Left lobe of liver (tissue), 2 donors: ENCODE measurements around the gene PCDH15. TPM values are rescaled to one million over a fixed set of nuclear protein-coding genes. Genes with fewer than 3 reads are reported as not detected.
A peak's percentile ranks its signal among the peaks of the same experiment; 100 is the strongest.

ENCODE experiments used
- ATAC-seq: fragments of 200-7000 bp; cut with Tn5 transposase; one replicate; pipeline ENCODE4 v1.9.1; 2020; ENCODE audit warnings: mild to moderate bottlenecking, moderate library complexity
- DNase-seq: peaks from one replicate; pipeline ENCODE4 v3.0.0-alpha.2; 2020; ENCODE audit warnings: low spot score
- total RNA-seq: library from RNA; stranded (reverse); gene quantifications from one replicate; pipeline ENCODE4 v1.2.1, GENCODE V29; 2021
- donor health status: DM: no; HTN: no; CAD: no; lungs with moderate emphysema.
- donor health status: DM: no; HTN: yes; CAD: no.

The PCDH15 gene
- total RNA-seq, 1 donor from 2014 or later = not detected

DNA sequence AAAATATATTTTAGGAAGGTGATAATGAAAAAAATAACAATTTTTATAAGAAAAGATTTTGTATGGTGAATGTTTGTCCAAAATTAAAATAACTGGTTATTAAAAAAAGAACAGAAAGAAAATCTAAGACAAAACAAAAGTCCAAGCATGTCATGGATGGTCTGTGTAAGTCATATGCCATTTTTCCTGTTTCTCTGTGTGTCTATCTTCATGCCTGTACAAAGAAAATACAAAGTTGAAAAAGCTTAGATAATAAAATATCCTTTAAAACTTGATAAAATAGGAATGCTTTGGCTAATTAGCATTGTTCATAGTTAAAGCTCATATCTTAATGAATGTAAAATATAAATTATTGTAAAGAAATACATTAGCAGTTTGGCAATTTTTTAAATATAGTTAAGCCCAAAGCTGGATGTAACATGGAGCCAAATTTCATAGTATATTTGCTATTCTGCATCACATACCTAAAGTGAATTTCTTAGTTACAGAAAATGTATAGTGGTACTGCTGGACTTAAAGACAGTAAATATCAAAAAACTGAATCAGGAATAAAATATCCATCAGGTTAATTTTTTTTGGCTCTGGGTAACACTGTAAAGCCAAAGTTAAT lies 661.1 kb downstream of the PCDH15 start:
- ATAC-seq (no peak), DNase-seq (no peak)

DNA sequence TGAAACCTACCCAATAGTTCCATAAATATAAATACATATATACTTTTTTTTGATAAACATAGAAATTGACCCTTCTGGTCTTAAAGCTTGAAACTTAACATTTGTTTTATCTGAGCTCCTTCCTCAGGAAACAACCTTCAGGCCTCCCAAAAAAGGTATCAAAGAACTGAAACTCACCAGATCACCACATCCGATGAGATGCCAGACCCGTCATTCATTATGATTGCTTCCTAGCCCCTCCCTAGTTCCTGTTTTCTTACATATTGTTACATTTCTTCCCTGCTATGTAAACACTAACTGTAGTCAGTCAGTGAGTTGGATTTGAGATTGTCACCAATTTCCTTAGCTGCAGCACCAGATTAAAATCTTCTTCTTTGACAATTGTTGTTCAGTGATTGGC lies 663.6 kb downstream of the PCDH15 start:
- no peak for ATAC-seq
- no peak for DNase-seq

DNA sequence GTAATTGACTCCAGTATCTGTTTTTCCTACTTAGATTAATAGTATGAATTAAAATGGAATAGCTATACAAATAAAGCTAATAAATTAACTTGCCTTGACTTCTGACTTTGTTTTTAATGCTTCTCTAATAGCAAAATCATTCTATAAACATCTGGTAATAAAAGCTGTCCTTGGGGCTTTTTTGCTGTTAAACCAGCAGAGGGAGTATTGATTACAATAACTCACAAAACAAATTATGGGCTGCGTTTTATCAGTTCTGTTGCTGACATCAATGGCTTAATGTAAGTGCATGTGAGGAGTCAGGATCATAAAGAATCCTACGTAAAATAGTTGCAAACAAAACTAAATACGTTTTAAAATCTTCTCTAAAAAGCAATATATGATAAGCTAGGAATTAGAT lies 667.8 kb downstream of the PCDH15 start:
- DNase-seq (no peak), ATAC-seq (no peak)

DNA sequence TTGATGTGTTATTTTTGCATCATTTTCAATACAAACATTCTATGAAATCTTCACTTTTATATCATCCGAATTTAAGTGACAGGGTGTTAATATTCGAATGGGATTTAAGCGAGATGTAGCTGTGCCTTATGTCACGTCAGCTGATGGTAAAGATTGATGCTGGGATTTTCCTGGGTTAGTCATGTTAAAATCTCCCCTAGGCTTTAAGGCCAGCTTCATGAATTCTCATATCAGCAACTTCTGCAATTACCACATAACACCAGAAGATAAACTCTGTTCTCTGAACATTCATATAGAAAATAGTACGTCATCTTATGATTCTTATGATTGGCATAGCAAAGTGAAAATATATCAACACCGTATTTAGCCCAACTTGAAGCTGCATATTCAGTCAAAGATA lies 669.2 kb downstream of the PCDH15 start:
- no peak for DNase-seq
- ATAC-seq = no peak

DNA sequence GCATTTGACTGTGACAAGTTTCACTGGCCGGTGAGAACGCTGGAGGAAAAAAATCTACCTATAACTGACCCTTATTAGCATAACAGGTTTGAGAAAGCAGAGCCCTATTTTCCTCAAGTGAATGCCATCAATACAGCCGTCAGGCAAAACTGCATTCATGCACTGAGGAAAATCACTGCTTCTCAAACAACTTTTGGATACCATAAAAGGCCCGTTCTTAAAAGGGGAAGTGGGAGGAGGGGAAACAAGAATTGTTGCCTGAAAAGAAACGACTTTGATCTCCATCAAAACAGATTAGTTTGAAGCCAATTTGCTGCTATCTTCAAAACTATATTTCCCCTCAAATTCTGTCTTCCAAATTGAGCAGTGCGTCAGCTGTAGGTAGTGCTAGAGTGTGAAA lies 670.6 kb downstream of the PCDH15 start:
- ATAC-seq = no peak
- DNase-seq = no peak

DNA sequence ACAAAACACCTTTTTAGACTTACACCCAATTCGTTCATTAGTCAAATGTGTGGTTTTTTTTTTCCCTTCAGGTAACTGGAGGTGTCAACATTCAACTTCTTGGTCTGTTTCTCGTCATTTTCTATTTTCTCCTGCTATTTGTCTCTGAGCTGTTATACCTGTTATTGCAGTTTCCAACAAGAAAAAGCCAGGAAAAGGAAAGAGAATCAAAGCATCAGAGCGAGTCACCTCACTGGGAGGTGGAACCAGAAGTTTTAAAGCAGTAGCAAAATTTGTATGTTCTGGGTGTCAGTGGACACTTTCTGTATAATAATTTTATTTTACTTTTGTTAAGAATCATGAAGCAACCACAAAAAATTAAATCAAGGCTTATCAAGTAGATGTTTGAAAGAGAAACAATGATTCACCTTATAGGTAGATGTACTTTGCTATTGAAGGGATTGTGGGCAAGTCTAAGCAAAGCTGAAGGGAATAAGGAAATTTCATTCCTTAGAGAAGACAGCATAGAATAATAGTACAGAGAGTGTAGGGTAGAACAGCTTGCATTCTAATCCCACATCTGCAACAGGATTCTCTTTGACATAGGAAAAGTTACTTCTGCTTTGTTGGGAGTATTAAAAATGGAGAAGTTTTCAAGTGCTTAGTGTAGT lies 675.8 kb downstream of the PCDH15 start:
- DNase-seq (no peak), ATAC-seq (no peak)

DNA sequence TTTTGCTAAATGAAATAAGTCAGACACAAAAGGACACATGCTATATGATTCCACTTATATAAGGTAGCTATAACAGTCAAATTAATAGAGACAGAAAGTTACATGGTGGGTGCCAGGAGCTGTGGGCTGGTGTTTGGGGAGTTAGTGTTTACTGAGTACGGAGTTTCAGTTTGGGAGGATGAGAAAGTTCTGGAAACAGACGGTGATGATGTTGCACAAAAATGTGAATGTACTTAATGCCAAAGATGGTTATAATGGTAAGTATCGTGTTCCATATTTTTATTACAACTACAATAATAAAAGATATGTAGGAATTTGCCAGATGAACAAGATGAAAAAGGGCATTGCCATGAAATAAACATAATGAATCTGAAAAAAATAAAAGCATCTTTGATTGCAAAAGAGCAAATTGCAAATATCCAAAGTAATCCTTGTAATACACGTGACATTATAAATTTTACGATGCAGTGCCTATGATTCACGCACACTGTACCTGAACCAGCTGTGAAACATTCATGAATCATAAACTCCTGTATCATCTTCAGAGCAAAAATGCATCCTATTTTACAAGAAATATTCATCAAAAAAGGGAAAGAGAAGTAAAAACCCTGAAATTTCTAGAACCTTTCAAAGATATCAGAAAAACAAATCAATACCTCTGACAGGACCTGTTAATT lies 676.7 kb downstream of the PCDH15 start:
- no peak for DNase-seq
- ATAC-seq = no peak

DNA sequence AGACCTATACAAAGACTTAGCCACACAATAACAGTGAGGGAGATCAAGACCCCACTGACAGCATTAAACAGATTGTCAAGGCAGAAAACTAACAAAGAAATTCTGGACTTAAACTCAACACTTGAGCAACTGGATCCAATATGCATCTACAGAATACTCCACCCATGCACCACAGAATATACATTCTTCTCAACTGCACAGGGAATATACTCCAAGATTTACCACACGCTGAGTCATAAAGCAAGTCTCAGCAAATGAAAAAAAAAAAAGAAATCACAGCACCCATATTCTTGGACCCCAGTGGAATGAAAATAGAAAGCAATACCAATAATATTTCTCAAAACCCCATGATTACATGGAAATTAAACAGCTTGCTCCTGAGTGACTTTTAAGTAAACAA lies 680.2 kb downstream of the PCDH15 start:
- DNase-seq = no peak
- no peak for ATAC-seq

DNA sequence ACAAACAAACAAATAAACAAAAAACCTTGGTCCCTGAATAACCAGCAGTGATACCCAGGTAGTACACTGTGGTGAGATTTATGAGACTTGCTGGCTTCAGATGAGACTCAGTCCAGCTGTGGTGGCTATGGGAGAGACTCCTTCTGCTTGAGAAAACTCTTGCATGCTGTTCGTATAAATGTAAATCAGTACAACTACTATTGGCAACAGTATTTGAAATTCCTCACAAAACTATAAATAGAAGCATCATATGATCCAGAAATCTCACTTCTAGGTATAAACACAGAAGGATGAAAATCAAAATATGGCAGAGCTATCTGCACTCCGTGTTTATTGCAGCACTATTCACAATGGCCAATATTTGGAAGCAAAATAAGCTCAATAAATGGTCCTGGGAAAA lies 692.1 kb downstream of the PCDH15 start:
- no peak for ATAC-seq

DNA sequence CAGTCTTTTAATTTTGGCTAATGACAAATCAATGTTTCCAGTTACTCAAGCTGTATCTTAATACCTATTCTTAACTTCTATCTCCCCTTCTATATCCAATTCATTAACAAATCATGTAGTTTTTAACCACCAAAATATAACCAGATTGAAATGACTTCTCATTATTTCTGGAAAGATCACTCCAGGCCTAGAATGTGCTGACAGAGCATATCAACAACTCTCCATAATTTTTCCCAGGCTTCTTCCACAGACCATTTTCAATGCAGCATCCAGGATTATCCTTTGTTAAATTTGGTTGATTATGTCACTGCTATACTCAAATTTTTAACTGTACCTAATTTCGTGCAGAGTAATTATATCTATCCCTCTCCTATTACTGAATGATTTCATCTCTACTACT lies 704.1 kb downstream of the PCDH15 start:
- ATAC-seq = no peak
- no peak for DNase-seq

More for the DNA sequence above, 692.1 kb downstream of the PCDH15 start:
- no peak for DNase-seq

DNA sequence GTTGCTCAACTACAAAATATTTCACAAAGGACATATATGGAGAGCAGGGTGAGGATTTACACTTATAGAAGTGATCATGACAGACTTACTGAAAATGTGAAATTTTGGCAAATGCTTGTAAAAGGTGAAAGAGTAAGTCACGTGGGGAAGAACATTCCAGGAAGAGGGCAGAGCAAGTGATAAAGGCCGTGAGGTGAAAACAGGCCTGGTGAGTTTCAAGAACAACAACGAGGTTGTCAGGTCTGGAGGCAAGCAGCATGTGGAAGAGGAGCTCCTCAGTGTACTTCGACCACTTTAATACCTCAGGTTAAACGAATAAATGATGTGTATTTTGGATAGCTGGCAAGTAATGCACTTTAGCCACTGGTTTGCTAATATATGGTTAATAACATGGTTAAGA lies 706.7 kb downstream of the PCDH15 start:
- DNase-seq (no peak), ATAC-seq (no peak)

DNA sequence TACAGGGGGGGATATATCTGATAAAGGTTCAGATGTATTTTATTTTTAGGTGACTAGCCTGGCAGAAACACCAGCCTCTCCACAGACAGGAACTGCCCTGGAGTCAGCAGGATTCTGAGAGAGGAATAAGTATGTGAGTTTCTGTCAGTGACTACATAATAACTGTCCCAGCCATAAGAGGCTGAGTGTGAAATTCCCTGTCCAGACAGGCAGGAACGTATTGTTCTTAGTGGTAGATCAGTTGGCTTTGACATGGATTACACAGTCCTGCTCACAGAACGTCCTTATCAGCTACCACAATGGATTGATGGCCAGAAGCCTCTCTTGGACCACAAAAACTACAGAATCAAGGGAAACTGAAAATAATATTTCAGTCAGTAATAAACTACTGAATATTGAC lies 709.8 kb downstream of the PCDH15 start:
- ATAC-seq = no peak

DNA sequence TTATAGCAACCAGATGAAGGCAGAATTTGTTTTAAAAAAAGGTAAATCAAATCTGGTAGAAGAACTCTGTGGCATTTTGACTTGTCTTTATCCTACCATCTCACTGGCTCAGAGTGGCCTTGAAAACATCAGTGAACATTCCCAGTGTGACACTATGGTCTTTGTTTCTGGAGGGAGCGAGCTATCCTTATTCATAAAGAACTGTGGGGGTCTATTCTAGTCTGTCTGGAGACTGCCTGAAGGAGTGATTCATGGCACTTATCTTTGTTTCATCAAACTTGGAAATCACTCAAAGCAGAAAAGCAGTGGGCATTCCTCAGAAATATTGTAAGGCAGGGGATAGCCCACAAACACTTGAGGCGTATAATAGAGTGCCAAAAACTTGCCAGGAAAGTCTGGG lies 719.1 kb downstream of the PCDH15 start:
- ATAC-seq (no peak), DNase-seq (no peak)

More for the DNA sequence above, 709.8 kb downstream of the PCDH15 start:
- no peak for DNase-seq

DNA sequence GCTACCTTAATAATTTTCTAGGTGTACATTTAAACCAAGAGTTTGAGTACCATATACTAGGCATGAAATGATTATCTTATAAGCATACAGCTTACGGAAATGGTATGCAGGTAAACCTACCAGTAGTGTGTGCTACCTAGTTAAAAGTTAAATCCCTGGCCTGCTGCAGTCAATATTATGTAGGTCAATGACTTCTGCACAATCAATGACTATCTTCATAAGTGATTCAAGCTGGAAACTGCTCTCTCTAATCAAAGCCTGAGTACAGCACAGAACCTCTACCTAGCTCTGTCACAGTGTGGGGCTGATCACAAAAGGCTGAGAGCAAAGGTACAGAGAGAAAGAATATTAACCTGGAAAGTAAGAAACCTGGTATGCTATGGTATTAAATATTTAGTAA lies 733.7 kb downstream of the PCDH15 start:
- no peak for DNase-seq
- ATAC-seq = peak; percentile 86

DNA sequence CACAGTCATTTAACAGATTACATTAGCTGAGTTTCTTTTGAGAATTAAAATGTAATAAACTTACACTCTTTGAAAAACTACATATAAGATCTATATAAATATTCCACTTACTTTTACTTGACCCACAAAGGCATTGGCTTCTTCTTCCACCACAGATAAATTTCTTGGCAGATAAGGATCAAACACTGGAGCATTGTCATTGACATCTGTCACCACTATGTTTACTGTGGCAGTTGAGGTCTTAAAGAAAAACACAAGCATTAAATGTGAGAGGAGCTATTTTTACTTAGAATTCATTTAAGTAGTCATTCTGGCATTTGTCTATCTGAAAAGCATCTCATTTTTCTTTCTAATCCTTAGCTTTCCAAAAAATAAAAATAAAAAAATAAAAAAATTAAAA lies 734.4 kb downstream of the PCDH15 start:
- ATAC-seq (no peak), DNase-seq (no peak)

DNA sequence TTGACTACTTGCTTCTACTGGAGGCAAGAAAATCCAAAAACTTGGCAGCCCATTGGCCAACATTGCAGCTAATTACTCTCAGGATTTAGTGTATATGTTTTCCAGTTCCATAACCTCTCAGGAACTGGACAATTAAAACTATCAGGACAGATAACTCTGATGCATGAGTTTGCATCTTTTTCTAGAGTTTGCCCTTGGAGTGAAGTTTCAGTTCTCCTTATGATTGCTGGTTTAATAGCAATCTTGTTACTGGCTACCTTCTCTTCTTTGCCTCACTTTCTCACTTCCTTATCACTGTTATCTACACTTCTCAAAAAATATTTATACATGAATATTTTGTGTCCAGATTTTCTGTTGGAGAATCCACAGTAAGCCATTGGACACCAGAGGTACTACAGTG lies 735.9 kb downstream of the PCDH15 start:
- ATAC-seq = no peak

DNA sequence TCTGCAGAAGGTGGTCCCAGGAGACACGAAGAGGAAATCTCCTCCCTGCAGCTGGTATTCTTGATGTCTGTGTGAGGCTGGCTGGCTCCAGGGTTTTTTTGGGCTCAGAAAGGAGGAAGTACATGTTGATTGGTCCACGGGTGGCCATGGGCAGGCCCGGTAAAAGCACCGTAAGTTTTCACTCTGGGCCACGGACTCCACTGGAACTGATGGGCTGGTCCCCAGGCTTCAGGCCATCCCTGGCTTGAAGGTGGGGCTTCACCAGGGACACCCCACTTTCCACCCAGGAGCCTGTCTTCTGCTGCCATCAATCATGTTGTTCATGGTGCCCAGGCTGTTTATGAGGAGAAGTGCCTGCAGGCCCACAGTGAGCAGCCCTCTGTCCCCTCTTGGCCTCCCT lies 736.8 kb downstream of the PCDH15 start:
- no peak for ATAC-seq
- DNase-seq = no peak

More for the DNA sequence above, 735.9 kb downstream of the PCDH15 start:
- no peak for DNase-seq

DNA sequence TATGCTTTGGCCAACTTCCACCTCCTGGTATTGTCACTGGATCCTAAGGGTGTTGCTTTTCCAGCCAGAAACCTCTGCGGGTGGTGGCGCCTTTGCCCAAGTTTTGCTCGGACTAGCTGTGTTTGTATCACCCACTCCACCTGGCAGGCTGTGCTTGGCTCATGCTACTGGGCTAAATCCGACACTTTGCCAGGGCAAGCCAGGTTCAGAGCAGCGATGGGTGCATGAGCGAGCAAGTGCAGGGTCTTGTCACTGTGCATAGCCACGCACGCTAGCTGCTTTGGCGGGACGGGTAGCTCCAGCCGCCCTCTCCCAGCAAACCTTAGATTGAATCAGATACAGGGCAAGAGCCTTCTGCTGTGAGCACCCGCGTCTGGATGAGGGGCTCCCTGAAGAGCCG lies 737.5 kb downstream of the PCDH15 start:
- DNase-seq = no peak
- ATAC-seq = no peak

DNA sequence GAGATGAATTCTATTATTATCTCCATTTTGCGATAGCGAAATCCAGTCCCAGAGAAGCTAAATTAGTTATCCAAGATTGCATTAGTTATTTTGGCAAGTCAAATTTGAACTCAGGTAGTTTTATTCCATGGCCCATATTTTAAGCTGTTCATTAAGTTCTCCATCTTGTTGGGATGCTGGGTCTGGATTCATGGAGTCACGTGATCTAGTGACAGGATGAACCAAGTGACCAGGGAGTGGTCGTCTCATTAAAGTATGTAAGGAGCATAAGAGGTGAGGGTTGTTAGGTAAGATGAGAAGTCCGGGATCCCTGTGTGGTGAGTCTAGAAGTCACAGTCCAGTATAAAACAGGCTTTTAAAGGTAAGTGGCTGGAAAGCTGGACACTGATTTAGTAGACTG lies 740.5 kb downstream of the PCDH15 start:
- DNase-seq = no peak
- no peak for ATAC-seq

DNA sequence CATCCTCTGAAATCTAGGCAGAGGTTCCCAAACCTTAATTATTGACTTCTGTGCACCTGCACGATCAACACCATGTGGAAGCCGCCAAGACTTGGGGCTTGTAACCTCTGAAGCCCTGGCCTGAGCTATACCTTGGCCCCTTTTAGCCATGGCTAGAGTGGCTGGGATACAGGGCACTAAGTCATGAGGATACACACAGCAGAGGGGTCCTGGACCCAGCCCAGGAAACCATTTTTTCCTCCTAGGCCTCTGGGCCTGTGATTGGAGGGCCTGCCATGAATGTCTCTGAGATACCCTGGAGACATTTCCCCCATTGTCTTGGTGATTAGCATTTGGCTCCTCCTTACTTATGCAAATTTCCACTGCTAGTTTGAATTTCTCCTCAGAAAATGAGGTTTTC lies 743.7 kb downstream of the PCDH15 start:
- ATAC-seq = no peak
- DNase-seq = no peak

DNA sequence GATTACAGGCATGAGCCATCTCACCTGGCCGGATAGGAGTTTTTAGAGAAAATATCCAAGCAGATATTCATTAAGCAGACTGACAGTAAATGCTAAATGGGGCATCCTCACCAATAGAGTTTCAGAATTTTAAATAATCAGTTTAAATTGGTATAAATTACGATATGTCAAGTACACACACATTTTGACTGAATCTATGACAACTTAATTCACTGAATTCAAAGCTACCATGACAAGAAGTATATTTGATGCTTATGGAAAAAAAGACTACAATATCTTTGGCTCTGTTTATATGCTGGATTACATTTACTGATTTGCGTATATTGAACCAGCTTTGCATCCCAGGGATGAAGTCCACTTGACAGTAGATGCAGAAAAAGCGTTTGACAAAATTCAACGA lies 774.7 kb downstream of the PCDH15 start:
- ATAC-seq (no peak), DNase-seq (no peak)

DNA sequence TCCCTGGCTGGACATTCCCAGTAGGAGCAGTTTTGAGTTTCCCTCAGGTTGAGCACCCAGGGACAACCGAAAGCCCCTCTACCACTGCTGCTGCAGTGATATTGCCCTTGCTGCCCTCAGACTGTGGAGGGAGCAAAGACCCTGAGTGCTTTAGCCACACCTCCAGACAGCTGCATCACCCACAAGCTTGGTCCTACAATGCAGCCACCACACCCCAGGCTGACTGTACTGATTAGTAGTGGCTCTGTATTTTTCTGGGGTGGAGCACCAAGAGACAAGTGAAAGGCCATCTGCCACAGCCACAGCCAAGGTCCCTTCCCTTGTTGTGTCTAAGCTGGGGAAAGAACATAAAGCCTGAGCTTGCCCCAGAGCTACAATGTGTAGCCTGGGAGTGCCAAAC lies 789.9 kb downstream of the PCDH15 start:
- ATAC-seq (no peak), DNase-seq (no peak)
